ENCODE measurements around the gene SEPTIN10.

DNA sequence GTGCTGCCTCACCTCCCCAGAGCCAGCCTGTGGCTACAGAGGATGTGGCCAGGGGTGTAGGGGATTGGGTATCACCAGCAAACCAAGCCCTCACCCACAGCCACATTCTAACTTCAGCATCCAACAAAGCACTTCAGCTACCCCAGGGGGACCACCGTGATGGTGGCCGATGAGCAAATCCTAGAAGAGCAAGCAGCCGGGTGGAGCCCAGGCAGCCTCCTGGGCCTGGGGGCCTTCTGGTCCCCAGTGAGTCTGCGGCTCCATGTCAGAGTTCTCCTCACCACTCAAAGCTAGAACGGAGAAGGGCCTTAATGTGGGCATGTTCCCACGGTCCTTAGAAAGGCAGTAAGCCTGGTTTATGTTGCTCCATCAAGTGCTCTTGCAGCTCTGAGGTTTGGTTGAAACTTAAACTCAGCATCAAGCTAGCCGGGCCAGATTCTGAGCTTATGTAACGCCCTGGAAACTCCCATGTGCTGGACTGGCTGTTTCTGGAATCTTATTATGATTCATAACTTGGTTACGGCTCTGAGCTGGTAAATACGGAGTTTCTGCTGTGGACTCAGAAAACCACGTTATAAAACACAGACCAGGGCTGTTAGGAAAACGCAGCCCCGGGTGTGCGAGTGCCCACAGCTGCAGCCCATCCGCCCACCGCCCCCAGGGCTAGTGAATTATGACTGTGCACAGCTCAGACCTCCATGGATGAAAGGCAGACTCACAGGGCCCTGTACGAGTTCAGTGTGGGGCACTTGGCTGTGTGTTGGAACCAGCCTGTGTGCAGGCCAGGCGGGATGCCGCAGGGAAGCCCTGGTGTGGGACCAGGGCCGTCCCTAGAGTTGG is 99.8 kb downstream of the SEPTIN10 start:
- TF ChIP-seq, protein P1, sequence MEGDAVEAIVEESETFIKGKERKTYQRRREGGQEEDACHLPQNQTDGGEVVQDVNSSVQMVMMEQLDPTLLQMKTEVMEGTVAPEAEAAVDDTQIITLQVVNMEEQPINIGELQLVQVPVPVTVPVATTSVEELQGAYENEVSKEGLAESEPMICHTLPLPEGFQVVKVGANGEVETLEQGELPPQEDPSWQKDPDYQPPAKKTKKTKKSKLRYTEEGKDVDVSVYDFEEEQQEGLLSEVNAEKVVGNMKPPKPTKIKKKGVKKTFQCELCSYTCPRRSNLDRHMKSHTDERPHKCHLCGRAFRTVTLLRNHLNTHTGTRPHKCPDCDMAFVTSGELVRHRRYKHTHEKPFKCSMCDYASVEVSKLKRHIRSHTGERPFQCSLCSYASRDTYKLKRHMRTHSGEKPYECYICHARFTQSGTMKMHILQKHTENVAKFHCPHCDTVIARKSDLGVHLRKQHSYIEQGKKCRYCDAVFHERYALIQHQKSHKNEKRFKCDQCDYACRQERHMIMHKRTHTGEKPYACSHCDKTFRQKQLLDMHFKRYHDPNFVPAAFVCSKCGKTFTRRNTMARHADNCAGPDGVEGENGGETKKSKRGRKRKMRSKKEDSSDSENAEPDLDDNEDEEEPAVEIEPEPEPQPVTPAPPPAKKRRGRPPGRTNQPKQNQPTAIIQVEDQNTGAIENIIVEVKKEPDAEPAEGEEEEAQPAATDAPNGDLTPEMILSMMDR (IDR thresholded peaks at IDR 0.05) = no peak
- TF ChIP-seq POLR2A (IDR thresholded peaks at IDR 0.05) (no peak), EP300 (IDR thresholded peaks at IDR 0.05) (no peak)

Measured in tibial nerve (tissue), 4 donors.